CD14-positive monocyte (primary cell): Measurements from ENCODE around the gene ATG16L2. TPM values are rescaled to one million over a fixed set of nuclear protein-coding genes. Genes with fewer than 3 reads are reported as not detected.

Source experiments
- DNase-seq, 3 donors: peaks; one replicate each; pipeline ENCODE4 v3.0.0-alpha.2; 2011 to 2022
- H2AFZ ChIP-seq: 2 replicates; pipeline ENCODE4 v1.6.0; 2012; ENCODE audit warnings: mild to moderate bottlenecking, low read depth, low read length, inconsistent platforms; ENCODE audit not compliant: insufficient read depth, poor library complexity, severe bottlenecking
- H3K27ac ChIP-seq, 2 donors: 1 replicate in 1 of 2; 2 replicates in 1 of 2; pipeline ENCODE4 v1.5.1; 2012 to 2013; ENCODE audit warnings: low read length in 2 of 2, control low read depth in 1 of 2, inconsistent platforms in 1 of 2, low read depth in 1 of 2, mild to moderate bottlenecking in 1 of 2
- H3K27me3 ChIP-seq, 2 donors: one replicate each; pipeline versions ENCODE4 v1.6.0 to v1.6.1; 2011 to 2013; ENCODE audit warnings: low read length in 2 of 2; ENCODE audit not compliant: control insufficient read depth in 2 of 2, insufficient read depth in 2 of 2
- H3K36me3 ChIP-seq, 2 donors: replicated peaks in 1 of 2; 1 replicate in 1 of 2; 2 replicates in 1 of 2; pipeline versions ENCODE4 v1.5.1 to v1.6.1; 2012 to 2013; ENCODE audit warnings: low read length in 2 of 2, control low read depth in 1 of 2, inconsistent platforms in 1 of 2, mild to moderate bottlenecking in 1 of 2; ENCODE audit not compliant: insufficient read depth in 2 of 2, control insufficient read depth in 1 of 2
- H3K4me1 ChIP-seq, 2 donors: 1 replicate in 1 of 2; 2 replicates in 1 of 2; pipeline versions ENCODE4 v1.5.1 to v1.6.1; 2012 to 2013; ENCODE audit warnings: low read length in 2 of 2, control low read depth in 1 of 2, inconsistent platforms in 1 of 2, mild to moderate bottlenecking in 1 of 2, moderate library complexity in 1 of 2; ENCODE audit not compliant: insufficient read depth in 2 of 2, control insufficient read depth in 1 of 2
- H3K4me2 ChIP-seq: replicated peaks from 2 replicates; pipeline ENCODE3; 2012; ENCODE audit warnings: low read length, moderate library complexity, mild to moderate bottlenecking; ENCODE audit not compliant: poor library complexity, severe bottlenecking; ENCODE audit errors: extremely low read depth
- H3K4me3 ChIP-seq, 3 experiments: fragments of 200-600 bp in 1 of 3; sonication (generic) in 1 of 3; replicated peaks in 1 of 3; 1 replicate in 2 of 3; 2 replicates in 1 of 3; pipeline ENCODE4 v1.5.1; 2011 to 2013; ENCODE audit warnings: low read length in 3 of 3, mild to moderate bottlenecking in 3 of 3, control low read depth in 2 of 3, low read depth in 2 of 3, inconsistent platforms in 1 of 3, moderate library complexity in 1 of 3
- H3K79me2 ChIP-seq: 2 replicates; pipeline ENCODE4 v1.6.0; 2012; ENCODE audit warnings: mild to moderate bottlenecking, control low read depth, inconsistent platforms, low read length, moderate library complexity; ENCODE audit not compliant: insufficient read depth
- H3K9ac ChIP-seq: 2 replicates; pipeline ENCODE4 v1.6.0; 2017; ENCODE audit warnings: low read length, mild to moderate bottlenecking; ENCODE audit not compliant: insufficient read depth, poor library complexity, severe bottlenecking
- H3K9me3 ChIP-seq, 2 donors: replicated peaks in 1 of 2; 1 replicate in 1 of 2; 2 replicates in 1 of 2; pipeline versions ENCODE4 v1.5.1 to v1.6.1; 2012 to 2013; ENCODE audit warnings: low read length in 2 of 2, control low read depth in 1 of 2; ENCODE audit not compliant: control insufficient read depth in 1 of 2, insufficient read depth in 1 of 2
- H4K20me1 ChIP-seq: 2 replicates; pipeline ENCODE4 v1.6.0; 2012; ENCODE audit warnings: mild to moderate bottlenecking, low read length, control low read depth, moderate library complexity; ENCODE audit not compliant: insufficient read depth
- H3K27ac Mint-ChIP-seq, 7 donors: one replicate each; pipeline ENCODE4 v1.8.0; 2020; ENCODE audit warnings: mild to moderate bottlenecking in 7 of 7, mixed read lengths in 7 of 7, moderate library complexity in 6 of 7, inconsistent platforms in 2 of 7
- H3K27me3 Mint-ChIP-seq, 3 donors: one replicate each; pipeline ENCODE4 v1.8.0; 2021 to 2022; ENCODE audit warnings: low read depth in 3 of 3, mild to moderate bottlenecking in 3 of 3, mixed read lengths in 3 of 3, moderate library complexity in 3 of 3, inconsistent platforms in 1 of 3
- H3K36me3 Mint-ChIP-seq, 2 donors: one replicate each; pipeline ENCODE4 v1.8.0; 2020; ENCODE audit warnings: mixed read lengths in 2 of 2, inconsistent platforms in 1 of 2, mild to moderate bottlenecking in 1 of 2
- H3K4me1 Mint-ChIP-seq: one replicate; pipeline ENCODE4 v1.8.0; 2020; ENCODE audit warnings: mild to moderate bottlenecking, mixed read lengths
- H3K4me3 Mint-ChIP-seq, 2 donors: one replicate each; pipeline ENCODE4 v1.8.0; 2020; ENCODE audit warnings: mild to moderate bottlenecking in 2 of 2, mixed read lengths in 2 of 2, moderate library complexity in 1 of 2
- H3K9me3 Mint-ChIP-seq, 7 donors: one replicate each; pipeline ENCODE4 v1.8.0; 2020 to 2022; ENCODE audit warnings: mixed read lengths in 7 of 7, mild to moderate bottlenecking in 6 of 7, moderate library complexity in 6 of 7, inconsistent platforms in 2 of 7
- WGBS: methylation state at CpG from one replicate; pipeline ENCODE4 v1.1.5; 2013; ENCODE audit warnings: missing lambda C conversion rate; ENCODE audit not compliant: insufficient coverage; 5-methylcytosine and 5-hydroxymethylcytosine counted together
- intact Hi-C, 2 donors: fragments of 100-400 bp; cut with micrococcal nuclease; formaldehyde crosslinking; loops; one replicate each; pipeline versions ENCODE4 v1.15.0 to v1.15.1; 2023
- polyA plus RNA-seq, 3 donors: library from polyadenylated mRNA; depleted of rRNA in 1 of 3; unstranded in 2 of 3; stranded (reverse) in 1 of 3; fragments of 300-500 nt in 2 of 3; fragments of >200 nt in 1 of 3; fragmentation: Illumina TruSeq in 2 of 3; gene quantifications; 1 replicate in 2 of 3; 2 replicates in 1 of 3; pipeline ENCODE4 v1.2.3, GENCODE V29; 2012 to 2021
- TF ChIP-seq, protein P1 (sequence below): fragments of 200-600 bp; IDR thresholded peaks from one replicate; pipeline ENCODE4 v1.8.0; 2022; ENCODE audit warnings: antibody characterized with exemption, mild to moderate bottlenecking

The ATG16L2 gene
- polyA plus RNA-seq, 3 donors: 36.9 to 975 (median 46.8) TPM

- Histone ChIP-seq H2AFZ (no peak overlapping the region), H3K79me2 (peaks cover 4% of the 10 kb centered on the region), H3K4me1 (no peaks in the 10 kb centered on the region), H3K27ac (no peak overlapping the region), H4K20me1 (peaks cover 20% of the 10 kb centered on the region), H3K9ac (no peak overlapping the region), H3K4me2 (no peak overlapping the region), H3K9me3 (no peaks in the 10 kb centered on the region), H3K27me3 (no peaks in the 10 kb centered on the region), H3K36me3 (peaks cover 34 to 88% of the 10 kb centered on the region in 2 donors), H3K4me3 (no peak overlapping the region)
- no peak for DNase-seq
- WGBS: 100% methylated on average over 3 of the region's 5 CpGs
- H3K9me3 Mint-ChIP-seq: peaks cover 0 to 4% (median 0%) of the 10 kb centered on the region in 7 donors
- intact Hi-C loops: no loop called here
- peak overlapping the region in 2 of 7 donors; percentile 1 to 16 for H3K27ac Mint-ChIP-seq
- TF ChIP-seq, protein P1, sequence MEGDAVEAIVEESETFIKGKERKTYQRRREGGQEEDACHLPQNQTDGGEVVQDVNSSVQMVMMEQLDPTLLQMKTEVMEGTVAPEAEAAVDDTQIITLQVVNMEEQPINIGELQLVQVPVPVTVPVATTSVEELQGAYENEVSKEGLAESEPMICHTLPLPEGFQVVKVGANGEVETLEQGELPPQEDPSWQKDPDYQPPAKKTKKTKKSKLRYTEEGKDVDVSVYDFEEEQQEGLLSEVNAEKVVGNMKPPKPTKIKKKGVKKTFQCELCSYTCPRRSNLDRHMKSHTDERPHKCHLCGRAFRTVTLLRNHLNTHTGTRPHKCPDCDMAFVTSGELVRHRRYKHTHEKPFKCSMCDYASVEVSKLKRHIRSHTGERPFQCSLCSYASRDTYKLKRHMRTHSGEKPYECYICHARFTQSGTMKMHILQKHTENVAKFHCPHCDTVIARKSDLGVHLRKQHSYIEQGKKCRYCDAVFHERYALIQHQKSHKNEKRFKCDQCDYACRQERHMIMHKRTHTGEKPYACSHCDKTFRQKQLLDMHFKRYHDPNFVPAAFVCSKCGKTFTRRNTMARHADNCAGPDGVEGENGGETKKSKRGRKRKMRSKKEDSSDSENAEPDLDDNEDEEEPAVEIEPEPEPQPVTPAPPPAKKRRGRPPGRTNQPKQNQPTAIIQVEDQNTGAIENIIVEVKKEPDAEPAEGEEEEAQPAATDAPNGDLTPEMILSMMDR: no peak
- peaks cover 5% of the 10 kb centered on the region for H3K4me1 Mint-ChIP-seq
- H3K36me3 Mint-ChIP-seq: peaks cover 60 to 71% of the 10 kb centered on the region in 2 donors
- no peak overlapping the region for H3K4me3 Mint-ChIP-seq
- peaks cover 0 to 3% (median 2%) of the 10 kb centered on the region in 3 donors for H3K27me3 Mint-ChIP-seq
These were observed 53.8 kb downstream of the ATG16L2 start for GRCh38 chr11:72867970-72868369.

DNA sequence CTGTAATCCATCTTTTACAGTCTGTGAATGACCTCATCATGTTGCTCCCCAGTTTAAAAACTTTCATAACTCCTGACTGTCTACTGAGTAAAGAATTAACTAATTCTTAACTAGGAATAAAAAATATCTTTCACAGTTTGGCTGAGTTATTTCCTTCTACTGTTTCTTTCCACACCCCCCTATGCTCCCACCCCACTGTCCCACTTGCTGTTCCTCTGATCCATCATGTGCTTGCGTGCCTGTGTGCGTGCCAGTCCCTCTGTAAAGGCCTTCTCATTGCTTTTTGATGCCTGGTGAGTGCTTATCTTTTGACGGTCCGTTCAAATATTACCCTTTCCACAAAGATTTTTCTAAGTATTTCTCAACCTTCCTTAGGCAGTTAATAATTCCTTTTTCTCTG, 55.6 kb downstream of the ATG16L2 start:
- intact Hi-C loops: no loop called here
- Histone ChIP-seq H2AFZ (no peak overlapping the region), H3K27ac (no peak overlapping the region), H4K20me1 (peaks cover 12% of the 10 kb centered on the region), H3K79me2 (peaks cover 4% of the 10 kb centered on the region), H3K9ac (no peak overlapping the region), H3K4me1 (no peaks in the 10 kb centered on the region), H3K36me3 (peaks cover 33 to 89% of the 10 kb centered on the region in 2 donors), H3K4me3 (no peak overlapping the region), H3K27me3 (no peaks in the 10 kb centered on the region), H3K4me2 (no peak overlapping the region), H3K9me3 (no peaks in the 10 kb centered on the region)
- H3K27ac Mint-ChIP-seq: peak overlapping the region in 1 of 7 donors; percentile 56
- peaks cover 2% of the 10 kb centered on the region for H3K4me1 Mint-ChIP-seq
- H3K9me3 Mint-ChIP-seq: peaks cover 0 to 4% (median 0%) of the 10 kb centered on the region in 7 donors
- 67% methylated on average over 3 of the region's 4 CpGs for WGBS
- peaks cover 0 to 3% (median 2%) of the 10 kb centered on the region in 3 donors for H3K27me3 Mint-ChIP-seq
- H3K4me3 Mint-ChIP-seq: no peak overlapping the region
- TF ChIP-seq, protein P1: no peak
- peaks cover 62 to 70% of the 10 kb centered on the region in 2 donors for H3K36me3 Mint-ChIP-seq
- no peak for DNase-seq
